PC-3 (cell line): ENCODE data around the gene CNPY2. TPM values are rescaled to one million over a fixed set of nuclear protein-coding genes. Genes with fewer than 3 reads are reported as not detected.
"Not testable (repeated sequence)": the region's sequence is repeated elsewhere in the genome, so short reads cannot be mapped to it uniquely, and the experiment has no call there.

Source experiments
- ATAC-seq: fragments of 200-7000 bp; cut with Tn5 transposase; 2 replicates; pipeline ENCODE4 v1.9.1; 2020; ENCODE audit warnings: mild to moderate bottlenecking, moderate library complexity
- BruUV-seq: library from RNA; stranded (reverse); fragments of 400-500 nt; replicated peaks from 2 replicates; lab custom pipeline; 2021; lab: Mats Ljungman, UMichigan
- CTCF ChIA-PET: fragments of 300-600 bp; sonication (Branson Sonifier 250); formaldehyde crosslinking; loops from one replicate; lab custom pipeline; 2022; ENCODE audit warnings: antibody characterized with exemption; lab: Charles Lee
- POLR2A ChIA-PET: fragments of 300-600 bp; sonication (Branson Sonifier 250); formaldehyde crosslinking; loops from one replicate; lab custom pipeline; 2022; ENCODE audit warnings: antibody characterized with exemption; ENCODE audit not compliant: unreplicated experiment; lab: Charles Lee
- DNase-seq: peaks from one replicate; pipeline ENCODE4 v3.0.0-alpha.2; 2015
- H2AFZ ChIP-seq: fragments of 300-600 bp; sonication (generic); 2 replicates; pipeline ENCODE4 v1.6.0; 2016; ENCODE audit warnings: antibody characterized with exemption, low read length
- H3F3A ChIP-seq: fragments of 300-600 bp; sonication (generic); one replicate; pipeline ENCODE4 v1.6.0; 2017; ENCODE audit warnings: antibody characterized with exemption, low read length, control low read depth, mild to moderate bottlenecking; ENCODE audit not compliant: unreplicated experiment
- H3K27ac ChIP-seq: fragments of 300-600 bp; sonication (generic); 2 replicates; pipeline ENCODE4 v1.5.1; 2016; ENCODE audit warnings: mild to moderate bottlenecking, low read length
- H3K27me3 ChIP-seq: fragments of 300-600 bp; sonication (generic); 2 replicates; pipeline ENCODE4 v1.6.1; 2016; ENCODE audit warnings: low read length, mixed read lengths
- H3K36me3 ChIP-seq: fragments of 300-600 bp; sonication (generic); 2 replicates; pipeline ENCODE4 v1.6.1; 2016; ENCODE audit warnings: low read depth, mixed run types, low read length, mixed read lengths
- H3K4me1 ChIP-seq: fragments of 300-600 bp; sonication (generic); 2 replicates; pipeline ENCODE4 v1.5.1; 2016; ENCODE audit warnings: low read length; ENCODE audit not compliant: insufficient read depth
- H3K4me2 ChIP-seq: fragments of 300-600 bp; sonication (generic); 2 replicates; pipeline ENCODE4 v1.6.0; 2016; ENCODE audit warnings: low read length
- H3K4me3 ChIP-seq: fragments of 300-600 bp; sonication (generic); 2 replicates; pipeline ENCODE4 v1.5.1; 2016; ENCODE audit warnings: mild to moderate bottlenecking, low read length, mixed read lengths
- H3K79me2 ChIP-seq: fragments of 300-600 bp; sonication (generic); 2 replicates; pipeline ENCODE4 v1.6.1; 2017; ENCODE audit warnings: low read length, mixed read lengths
- H3K9ac ChIP-seq: fragments of 300-600 bp; sonication (generic); 2 replicates; pipeline ENCODE4 v1.6.0; 2016; ENCODE audit warnings: mild to moderate bottlenecking, low read length
- H3K9me2 ChIP-seq: fragments of 300-600 bp; sonication (generic); replicated peaks from 2 replicates; pipeline ENCODE4 v1.6.1; 2016; ENCODE audit warnings: mixed run types, low read length, mixed read lengths
- H3K9me3 ChIP-seq: fragments of 300-600 bp; sonication (generic); 2 replicates; pipeline ENCODE4 v1.6.1; 2016; ENCODE audit warnings: low read length, mixed read lengths
- H4K20me1 ChIP-seq: fragments of 300-600 bp; sonication (generic); 2 replicates; pipeline ENCODE4 v1.6.1; 2016; ENCODE audit warnings: low read length, mixed read lengths
- CTCF ChIP-seq: fragments of 300-600 bp; sonication (generic); conservative IDR thresholded peaks from 2 replicates; pipeline ENCODE4 v1.5.1; 2017; ENCODE audit warnings: antibody characterized with exemption, low read depth, mild to moderate bottlenecking, low read length
- EZH2 ChIP-seq: fragments of 300-600 bp; sonication (generic); IDR thresholded peaks from one replicate; pipeline ENCODE4 v1.6.1; 2017; ENCODE audit warnings: antibody characterized with exemption, mild to moderate bottlenecking, low read length; ENCODE audit not compliant: unreplicated experiment
- EZH2phosphoT487 ChIP-seq: fragments of 300-600 bp; sonication (generic); IDR thresholded peaks from 2 replicates; pipeline ENCODE4 v1.6.1; 2018; ENCODE audit warnings: mild to moderate bottlenecking, antibody characterized with exemption, low read length, borderline replicate concordance
- intact Hi-C: fragments of 100-400 bp; cut with micrococcal nuclease; formaldehyde crosslinking; loops from 2 replicates; pipeline ENCODE4 v1.9.0; 2023
- total RNA-seq: library from RNA; depleted of rRNA; stranded (reverse); fragments of >200 nt; gene quantifications from 2 replicates; pipeline ENCODE4 v1.2.3, GENCODE V29; 2014

Gene CNPY2
- total RNA-seq, 1 experiment from 2014 or later: 109 TPM

DNA sequence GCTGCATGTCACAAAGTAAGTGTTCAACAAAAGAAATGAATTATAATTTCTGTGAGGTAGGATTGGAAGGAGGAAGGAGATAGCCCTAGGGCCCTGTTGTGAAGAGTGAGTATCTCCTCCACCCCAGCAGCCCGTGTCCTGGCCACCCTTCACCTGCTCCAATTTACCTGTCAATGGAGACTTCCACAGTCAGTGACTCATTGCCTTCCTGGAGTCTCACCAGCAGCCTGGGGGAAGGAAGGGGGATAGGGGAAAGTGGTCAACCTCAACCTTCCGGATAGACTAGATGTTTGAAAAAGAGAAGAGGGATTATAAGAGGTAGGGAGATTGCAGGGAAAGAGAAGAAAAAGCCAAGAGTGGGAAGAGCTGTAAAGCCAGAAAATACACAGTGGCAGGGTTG, 34.9 kb upstream of the CNPY2 start:
- H3K4me3 ChIP-seq: peak overlapping the region; percentile 39; the same call in 1 of the 2 replicates
- H3K9me3 ChIP-seq: no peaks in the 10 kb centered on the region
- H3F3A ChIP-seq: peaks cover 4% of the 10 kb centered on the region
- peak overlapping the region; percentile 94 for H3K27ac ChIP-seq
- no peak for TF ChIP-seq EZH2
- no peak for TF ChIP-seq EZH2phosphoT487
- no peak for TF ChIP-seq CTCF
- peak; percentile 92 for DNase-seq
- H2AFZ ChIP-seq: no peak overlapping the region
- H4K20me1 ChIP-seq: no peaks in the 10 kb centered on the region
- peaks cover 36% of the 10 kb centered on the region for H3K36me3 ChIP-seq
- BruUV-seq: no TSS peak
- no peaks in the 10 kb centered on the region for H3K27me3 ChIP-seq
- peak; percentile 79 for ATAC-seq
- intact Hi-C loops: no loop called here
- peak overlapping the region; percentile 71 for H3K4me2 ChIP-seq
- ChIA-PET CTCF (interaction anchor here (0.7 kb wide), 1 partner anchor 113 kb away, joined by 3 read pairs; no protein-coding TSS in a partner anchor), POLR2A (no interaction called here)
- H3K9ac ChIP-seq: peak overlapping the region; percentile 59
- no peaks in the 10 kb centered on the region for H3K9me2 ChIP-seq
- H3K79me2 ChIP-seq: no peaks in the 10 kb centered on the region
- peaks cover 29% of the 10 kb centered on the region for H3K4me1 ChIP-seq

GRCh38 chr12:56348776-56349175, 33.0 kb upstream of the CNPY2 start:
- Histone ChIP-seq H3K27me3 (no peaks in the 10 kb centered on the region), H3K9ac (no peak overlapping the region), H3K9me3 (no peaks in the 10 kb centered on the region), H3K79me2 (no peaks in the 10 kb centered on the region), H3F3A (peaks cover 4% of the 10 kb centered on the region), H3K9me2 (no peaks in the 10 kb centered on the region), H2AFZ (no peak overlapping the region), H3K4me3 (no peak overlapping the region), H3K36me3 (peaks cover 27% of the 10 kb centered on the region; the same call in 1 of the 2 replicates), H3K4me1 (peaks cover 29% of the 10 kb centered on the region), H3K4me2 (no peak overlapping the region), H4K20me1 (no peaks in the 10 kb centered on the region), H3K27ac (no peak overlapping the region)
- no peak for TF ChIP-seq CTCF
- no peak for TF ChIP-seq EZH2
- no peak for TF ChIP-seq EZH2phosphoT487
- ATAC-seq (no peak), DNase-seq (no peak)
- POLR2A ChIA-PET: no interaction called here
- CTCF ChIA-PET: no interaction called here
- intact Hi-C loops: no loop called here
- BruUV-seq: no TSS peak

GRCh38 chr12:56347255-56347654, 31.5 kb upstream of the CNPY2 start:
- H3K4me2 ChIP-seq, H3K27ac ChIP-seq, DNase-seq, H2AFZ ChIP-seq, H3F3A ChIP-seq, CTCF ChIA-PET, H4K20me1 ChIP-seq, H3K4me3 ChIP-seq, H3K9me3 ChIP-seq, ATAC-seq, intact Hi-C loops, POLR2A ChIA-PET, H3K79me2 ChIP-seq, H3K9ac ChIP-seq, H3K9me2 ChIP-seq, H3K27me3 ChIP-seq, BruUV-seq: not testable (repeated sequence)
- Histone ChIP-seq H3K36me3 (peaks cover 32% of the 10 kb centered on the region; the same call in 1 of the 2 replicates), H3K4me1 (peaks cover 24% of the 10 kb centered on the region)
